SW480 (cell line): ENCODE data around the gene LSAMP.

Experiments used
- DNase-seq: peaks from one replicate; pipeline ENCODE4 v3.0.0-alpha.2; 2016; ENCODE audit warnings: low spot score

LSAMP gene

DNA sequence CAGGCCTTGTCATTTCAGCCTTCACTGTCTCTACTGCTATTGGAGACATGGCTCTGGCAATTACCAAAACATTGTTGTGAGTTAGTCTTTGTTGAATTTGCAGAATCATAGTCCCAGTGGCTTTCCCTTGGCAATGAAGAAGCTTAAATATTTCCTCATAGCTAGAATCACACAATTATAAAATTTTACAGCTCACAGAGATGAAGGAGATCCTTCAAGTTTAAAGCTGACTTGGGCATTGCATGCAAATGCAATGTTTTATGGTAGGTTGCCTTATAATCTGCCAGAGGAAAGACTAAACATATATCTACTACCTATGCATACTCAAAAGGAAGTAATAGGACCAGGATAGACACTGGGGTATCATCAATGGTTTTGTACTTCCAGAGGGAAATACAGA, 90.9 kb downstream of the LSAMP start:
- DNase-seq, result no peak

DNA sequence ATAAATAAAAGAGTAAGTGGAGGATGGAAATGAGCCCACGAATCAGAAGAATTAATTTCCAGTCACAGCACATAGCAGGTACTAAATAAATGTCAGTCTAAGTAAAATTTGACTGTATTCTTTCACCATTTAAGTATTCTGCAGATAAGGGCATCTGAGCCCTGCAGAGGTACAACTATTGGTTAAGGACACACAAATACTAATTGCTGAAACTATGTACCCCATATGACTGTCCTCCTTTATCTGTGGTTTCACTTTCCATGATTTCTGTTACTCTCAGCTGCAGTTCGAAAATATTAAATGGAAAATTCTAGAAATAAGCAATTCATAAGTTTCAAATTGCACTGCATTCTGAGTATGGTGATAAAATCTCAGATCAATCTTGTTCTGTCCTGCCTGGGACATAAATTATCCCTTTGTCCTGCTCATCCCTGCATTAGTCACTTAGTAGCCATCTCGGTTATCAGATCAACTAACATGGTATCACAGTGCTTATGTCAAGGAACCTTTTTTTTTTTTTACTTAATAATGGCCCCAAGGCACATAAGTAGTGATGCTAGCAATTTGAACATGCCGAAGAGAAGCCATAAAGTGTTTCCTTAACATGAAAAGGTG, 95.1 kb downstream of the LSAMP start:
- DNase-seq, result no peak

DNA sequence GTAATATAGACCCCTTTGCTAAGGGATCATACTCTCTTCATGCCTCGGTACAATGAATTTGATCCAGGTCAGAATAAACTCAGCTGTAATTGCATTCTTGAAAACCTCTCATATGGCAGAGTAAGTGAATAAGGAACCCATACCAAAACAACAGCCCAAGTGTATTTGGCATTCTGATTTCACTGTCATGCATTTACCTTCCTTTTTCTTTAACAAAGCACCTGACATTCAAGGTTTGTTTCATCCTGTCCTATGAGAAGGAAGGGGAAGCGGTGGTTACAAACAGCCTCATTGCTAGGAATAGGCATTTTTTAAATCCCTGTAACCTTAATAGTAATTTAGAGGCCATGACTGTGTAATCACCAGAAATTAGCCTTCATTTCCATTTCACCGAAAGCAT, 97.1 kb downstream of the LSAMP start:
- no peak for DNase-seq

DNA sequence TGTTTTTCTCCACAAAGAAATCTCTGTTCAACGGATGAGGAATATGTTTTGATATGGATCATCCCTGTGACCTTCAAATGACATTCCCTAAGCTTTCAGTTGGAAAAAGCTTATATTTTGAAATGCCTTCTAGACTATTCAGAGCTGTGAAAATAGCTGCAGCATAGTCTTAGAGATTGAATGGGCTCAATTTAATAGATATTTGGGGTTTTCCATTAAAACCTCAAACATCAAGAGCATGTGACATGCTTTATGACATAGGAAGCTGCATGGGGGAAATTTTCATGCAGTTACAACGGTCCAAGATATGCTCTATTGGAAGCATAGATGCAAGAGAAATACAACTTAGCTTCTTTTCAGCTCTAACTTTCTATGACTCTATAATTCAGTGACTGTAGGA, 102.8 kb downstream of the LSAMP start:
- no peak for DNase-seq

DNA sequence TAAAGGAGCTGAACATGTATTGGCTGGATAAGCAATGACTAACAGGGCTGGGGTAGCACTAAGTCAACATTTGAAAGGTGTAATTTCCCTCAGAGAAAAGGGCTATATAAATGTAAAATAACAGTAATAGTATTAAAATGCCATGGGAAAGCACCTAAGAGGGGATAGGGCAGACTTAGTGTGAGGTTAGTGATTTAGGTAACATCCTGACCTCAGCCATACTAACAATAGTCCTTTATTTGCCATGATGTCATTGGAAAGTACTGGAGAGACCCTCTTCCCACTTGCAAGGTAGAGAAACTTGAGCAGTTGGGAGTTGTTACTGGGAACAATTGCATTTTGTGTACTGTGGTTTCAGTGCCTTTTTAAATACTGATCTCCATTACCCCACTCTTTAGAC, 103.4 kb downstream of the LSAMP start:
- no peak for DNase-seq

DNA sequence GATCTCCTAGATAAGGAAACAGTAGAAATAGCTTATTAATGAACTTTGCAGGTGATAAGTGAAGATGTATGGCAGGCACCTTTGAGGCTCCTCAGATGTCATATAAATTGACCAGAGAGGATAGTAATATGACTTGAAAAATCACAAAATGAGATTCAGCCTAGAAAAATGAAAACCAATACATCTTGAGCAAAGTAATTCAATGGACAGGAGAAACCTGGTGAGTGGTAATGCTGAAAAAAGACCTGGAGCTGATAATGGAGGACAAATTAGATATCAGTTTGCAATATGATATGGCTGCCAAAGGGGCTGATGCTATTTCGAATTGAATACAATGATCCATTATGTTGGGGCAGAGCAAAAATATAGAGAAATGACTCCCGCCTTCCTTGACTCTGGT, 103.9 kb downstream of the LSAMP start:
- no peak for DNase-seq

GRCh38 chr3:116340680-116341216, 104.5 kb downstream of the LSAMP start:
- DNase-seq, result no peak

DNA sequence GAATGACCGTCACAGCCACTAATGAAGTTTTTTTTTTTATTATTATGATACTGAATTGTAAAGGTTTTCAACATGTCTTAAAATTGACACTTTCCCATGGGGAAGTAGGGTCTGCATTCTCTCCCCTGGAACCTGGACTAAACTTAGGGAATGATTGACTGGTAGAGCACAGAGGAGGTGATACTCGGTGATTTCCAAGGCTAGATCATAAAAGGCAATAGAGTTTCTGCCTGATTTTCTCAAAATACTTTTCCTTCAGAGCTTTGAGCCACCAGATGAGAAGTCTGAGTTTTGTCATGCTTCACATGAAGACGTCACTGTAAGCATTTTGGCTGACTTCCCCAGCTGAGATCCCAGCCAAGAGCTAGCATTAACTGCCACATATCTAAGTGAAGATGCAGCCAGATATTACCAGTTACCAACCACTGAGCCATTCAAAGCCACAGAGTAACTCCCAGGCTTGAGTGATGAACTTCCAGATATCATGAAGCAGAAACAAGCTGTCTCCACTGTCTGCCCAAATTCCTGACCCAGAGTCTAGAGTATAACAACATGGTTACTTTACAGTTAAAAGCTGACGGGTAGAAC, 105.8 kb downstream of the LSAMP start:
- no peak for DNase-seq

DNA sequence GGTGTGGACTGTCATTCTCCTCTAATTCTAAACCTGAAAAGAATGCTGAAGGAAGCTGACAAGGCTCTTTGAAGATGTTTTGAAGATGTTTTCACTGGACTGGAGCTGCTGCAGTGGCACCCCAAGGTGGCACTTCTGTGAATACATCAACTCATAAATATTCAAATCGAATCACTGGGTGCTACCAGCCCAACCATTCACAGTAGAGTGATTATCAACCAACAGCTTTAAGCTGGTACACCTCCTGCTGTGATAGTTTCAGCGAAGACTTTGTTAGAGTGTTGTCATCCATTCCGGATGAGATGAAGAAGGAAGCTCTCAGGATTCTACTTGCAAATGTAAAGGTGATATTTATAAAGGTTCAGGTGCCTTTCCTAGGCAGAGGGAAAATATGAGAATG, 106.6 kb downstream of the LSAMP start:
- no peak for DNase-seq

DNA sequence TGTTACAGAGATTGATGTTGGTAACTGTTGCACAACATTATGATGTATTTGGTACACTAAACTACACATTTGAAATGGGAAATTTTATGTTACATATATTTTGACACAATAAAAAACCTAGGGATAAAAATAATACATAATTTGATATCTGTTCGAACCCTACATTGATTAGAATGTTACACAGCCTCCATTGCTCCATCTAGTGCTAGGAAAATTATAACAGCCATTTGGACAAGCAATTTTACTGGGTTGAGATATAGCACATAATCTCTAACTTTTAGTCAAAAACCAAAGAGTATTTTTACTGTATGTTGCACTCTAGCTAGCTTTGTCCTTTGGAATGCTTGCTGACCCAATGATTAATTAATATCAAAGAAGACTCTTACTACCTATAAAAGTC, 108.1 kb downstream of the LSAMP start:
- DNase-seq, result no peak

GRCh38 chr3:116331380-116331779, 113.9 kb downstream of the LSAMP start:
- DNase-seq, result no peak

DNA sequence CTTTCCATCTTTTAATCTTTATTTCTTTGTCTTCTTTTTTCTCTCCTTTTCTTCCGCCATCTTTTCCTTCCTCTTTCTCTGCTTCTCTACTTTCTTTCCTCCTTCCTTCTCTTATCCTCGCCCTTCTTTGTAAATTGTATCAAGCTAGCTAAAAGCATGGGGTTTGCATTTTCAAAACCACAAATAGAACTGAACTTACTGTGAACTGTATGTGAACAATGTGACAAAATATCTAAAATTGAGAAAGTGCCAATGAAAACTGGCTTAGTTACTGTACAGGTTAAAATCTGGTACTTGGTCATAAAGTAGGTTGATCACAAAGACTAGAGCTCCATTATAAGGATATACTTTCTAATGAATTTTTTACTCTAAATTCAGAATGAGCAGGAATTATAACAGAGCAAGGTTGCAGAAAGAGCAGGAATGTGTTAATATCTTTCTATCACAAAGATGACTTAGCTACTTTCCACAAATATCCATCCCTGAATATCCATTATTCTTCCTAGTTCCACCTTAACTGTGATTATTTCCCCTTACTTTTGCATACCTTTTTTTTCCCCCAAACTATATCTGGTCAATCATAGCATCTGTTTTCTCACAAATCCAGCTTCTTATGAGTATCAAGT, 122.4 kb downstream of the LSAMP start:
- no peak for DNase-seq

DNA sequence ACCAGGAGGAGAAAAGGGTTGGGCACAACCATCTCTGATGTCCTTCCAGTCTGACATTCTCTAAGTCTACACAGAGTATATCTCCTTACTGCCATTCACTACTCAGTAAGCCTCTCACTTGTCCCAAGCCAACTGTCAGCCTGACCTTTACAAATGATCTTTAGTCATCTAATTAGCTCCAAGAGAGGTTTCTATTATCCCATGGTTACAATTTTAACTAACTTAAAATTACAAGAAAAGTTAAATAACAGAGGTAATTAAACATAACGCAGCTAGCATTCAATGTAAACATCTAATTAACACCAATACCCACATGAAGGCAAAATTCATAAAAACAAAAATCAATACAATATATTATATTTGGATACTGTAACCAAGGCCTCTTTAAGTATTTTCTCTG, 126.9 kb downstream of the LSAMP start:
- no peak for DNase-seq

GRCh38 chr3:116316771-116317170, 128.5 kb downstream of the LSAMP start:
- no peak for DNase-seq

DNA sequence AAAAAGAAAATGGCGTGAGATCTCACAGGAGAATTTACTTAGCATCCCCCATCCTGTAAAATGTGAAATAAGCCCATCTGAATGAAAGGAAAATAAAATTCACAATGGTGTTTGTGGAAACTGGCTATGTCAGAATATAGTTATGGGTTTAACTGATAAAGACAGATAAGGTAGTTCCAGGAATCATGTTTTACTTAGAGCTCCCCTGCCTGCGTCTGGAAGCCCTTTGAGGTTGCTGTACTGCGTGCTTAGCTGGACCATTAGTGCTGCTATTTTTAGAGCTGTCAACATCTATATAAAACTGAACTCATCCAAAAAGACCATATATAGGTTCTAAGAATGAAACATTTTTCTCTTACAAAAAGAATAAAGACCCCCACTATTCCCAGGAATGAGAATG, 130.8 kb downstream of the LSAMP start:
- no peak for DNase-seq

DNA sequence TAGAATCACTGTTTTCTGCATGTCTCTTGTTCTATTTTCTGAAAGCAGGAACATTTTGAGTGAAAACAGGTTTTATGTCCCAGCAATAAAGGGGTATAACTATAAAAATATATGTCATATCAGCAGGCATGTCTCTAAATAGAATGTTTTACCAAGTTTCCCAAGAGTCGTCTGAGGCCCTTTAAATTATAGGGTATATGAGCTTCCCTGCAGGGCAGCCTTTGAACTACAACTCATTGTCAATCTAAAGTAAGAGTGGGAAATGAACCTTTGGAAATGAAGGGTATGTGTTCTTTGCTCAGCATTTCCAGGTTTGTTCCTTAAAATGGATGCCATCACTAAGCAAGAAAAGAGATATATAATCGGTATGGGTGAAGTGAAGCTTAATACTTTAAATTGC, 138.6 kb downstream of the LSAMP start:
- no peak for DNase-seq

DNA sequence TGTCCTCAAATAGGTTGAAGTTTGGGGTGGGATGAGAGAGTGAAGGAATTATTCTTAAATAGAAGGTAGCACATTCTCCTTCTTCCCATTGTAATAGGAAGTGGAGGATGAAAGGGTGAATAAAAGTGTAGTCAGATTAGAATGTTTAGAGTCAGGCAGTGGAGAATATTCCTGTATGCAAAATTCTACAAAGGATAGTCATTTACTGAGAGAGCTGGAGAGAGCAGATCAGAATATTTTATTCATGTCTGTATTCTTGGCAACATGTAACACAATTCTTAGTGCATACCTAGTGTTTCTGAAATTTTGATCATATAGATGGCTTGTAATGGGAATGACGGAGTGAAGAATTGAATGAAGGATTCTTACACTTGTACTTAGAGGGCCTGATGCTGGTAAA, 139.1 kb downstream of the LSAMP start:
- DNase-seq, result no peak

DNA sequence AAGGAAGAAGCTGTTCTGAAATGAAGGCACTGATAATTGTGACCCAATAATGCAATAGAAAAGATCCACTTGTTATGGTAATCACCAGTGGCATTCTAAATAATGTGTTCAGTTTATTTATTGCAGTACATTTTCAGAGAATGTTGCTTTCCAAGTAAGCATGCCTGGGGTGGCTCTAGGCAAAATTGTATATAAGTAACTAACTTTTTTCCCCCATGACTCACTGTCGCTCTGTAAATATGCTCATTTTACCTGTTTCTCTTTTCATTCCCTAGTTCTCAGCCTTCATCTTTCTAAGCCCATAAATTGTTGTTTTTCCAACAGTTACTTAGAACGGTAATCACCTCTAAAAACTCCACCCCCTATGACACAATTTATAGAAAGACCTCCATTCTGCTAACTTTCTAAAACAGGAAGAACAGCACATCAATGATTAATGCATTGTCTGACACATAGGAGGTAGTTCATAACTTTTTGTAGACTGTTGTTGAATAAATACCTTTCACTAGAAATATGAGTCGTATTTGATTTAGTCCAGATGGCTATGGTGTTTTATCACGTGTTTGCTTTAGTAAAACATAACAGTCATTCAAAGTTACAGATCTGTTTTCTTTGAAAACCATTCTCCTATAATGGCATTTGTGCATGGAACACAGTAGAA, 143.1 kb downstream of the LSAMP start:
- no peak for DNase-seq

DNA sequence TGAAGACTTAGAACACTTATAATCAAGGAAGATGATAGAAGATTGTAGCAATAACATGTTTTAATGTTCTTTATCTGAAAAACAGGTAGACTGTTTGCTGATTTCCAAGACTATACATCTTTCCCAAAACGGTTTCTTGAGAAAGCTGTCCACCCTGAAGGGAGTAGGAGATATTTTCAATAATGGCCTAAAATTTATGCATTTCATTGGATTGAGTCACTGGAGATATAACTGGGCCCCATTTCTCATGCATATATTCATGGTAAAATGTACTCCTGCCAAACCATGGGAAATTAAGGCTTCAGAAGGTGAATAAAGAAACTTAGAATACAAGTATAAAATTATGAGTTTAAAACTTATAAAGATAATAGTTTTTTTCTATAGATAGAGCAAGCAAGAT, 143.9 kb downstream of the LSAMP start:
- DNase-seq, result no peak

GRCh38 chr3:116300226-116300625, 145.1 kb downstream of the LSAMP start:
- no peak for DNase-seq

GRCh38 chr3:116299646-116300081, 145.6 kb downstream of the LSAMP start:
- DNase-seq, result no peak

DNA sequence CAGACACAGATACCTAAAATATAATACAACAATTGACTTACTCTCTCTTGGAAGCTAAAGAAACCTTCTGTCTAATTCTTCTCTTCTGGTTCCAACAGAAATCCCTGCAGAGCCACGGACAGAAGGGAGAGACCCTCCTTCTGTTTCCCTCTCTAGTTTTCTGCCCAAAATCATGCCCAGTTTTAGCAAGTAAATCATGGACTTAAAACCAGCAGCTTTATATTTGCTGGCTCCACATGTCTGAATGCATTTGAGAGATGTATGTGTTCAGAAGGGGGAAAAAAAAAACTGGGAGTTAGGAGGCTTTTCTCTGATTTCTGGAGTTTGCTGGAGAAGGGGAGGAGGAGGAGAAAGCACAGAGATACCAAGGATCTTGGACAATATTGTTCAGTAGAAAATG, 147.1 kb downstream of the LSAMP start:
- DNase-seq, result no peak

- DNase-seq, result no peak
Observed at GRCh38 chr3:116291141-116291540, 154.1 kb downstream of the LSAMP start.
